ENCODE data around the gene SPOP.

The SPOP gene

GRCh38 chr17:49633762-49634484 is 44.0 kb downstream of the SPOP start:
- TF ChIP-seq POLR2AphosphoS5 (IDR thresholded peaks at IDR 0.05; ENCODE audit: low read depth, low read length): no peak

- TF ChIP-seq REST (IDR thresholded peaks at IDR 0.05; ENCODE audit: insufficient read depth in 1 of 2, low read depth in 2 of 2, low read length in 2 of 2) (no peak), TAF1 (IDR thresholded peaks at IDR 0.05; ENCODE audit: borderline replicate concordance, insufficient read depth, low read length) (no peak), POLR2AphosphoS5 (IDR thresholded peaks at IDR 0.05; ENCODE audit: low read depth, low read length) (no peak), FOXP2 (optimal IDR thresholded peaks at IDR 0.05; ENCODE audit: borderline replicate concordance, extremely low read depth, extremely low read length, insufficient read depth) (no peak), SIN3A (IDR thresholded peaks at IDR 0.05; ENCODE audit: borderline replicate concordance, insufficient read depth, low read length) (no peak)
These were observed 44.6 kb downstream of the SPOP start for GRCh38 chr17:49633250-49633649.

- TF ChIP-seq FOXP2 (optimal IDR thresholded peaks at IDR 0.05; ENCODE audit: borderline replicate concordance, extremely low read depth, extremely low read length, insufficient read depth) (no peak), TAF1 (IDR thresholded peaks at IDR 0.05; ENCODE audit: borderline replicate concordance, insufficient read depth, low read length) (no peak), SIN3A (IDR thresholded peaks at IDR 0.05; ENCODE audit: borderline replicate concordance, insufficient read depth, low read length) (no peak), REST (IDR thresholded peaks at IDR 0.05; ENCODE audit: insufficient read depth in 1 of 2, low read depth in 2 of 2, low read length in 2 of 2) (no peak), POLR2AphosphoS5 (IDR thresholded peaks at IDR 0.05; ENCODE audit: low read depth, low read length) (no peak)
These were observed 45.7 kb downstream of the SPOP start for GRCh38 chr17:49632201-49632600.

GRCh38 chr17:49631496-49631895 is 46.4 kb downstream of the SPOP start:
- TF ChIP-seq FOXP2 (optimal IDR thresholded peaks at IDR 0.05; ENCODE audit: borderline replicate concordance, extremely low read depth, extremely low read length, insufficient read depth): no peak
- no peak for TF ChIP-seq SIN3A (IDR thresholded peaks at IDR 0.05; ENCODE audit: borderline replicate concordance, insufficient read depth, low read length)
- no peak for TF ChIP-seq TAF1 (IDR thresholded peaks at IDR 0.05; ENCODE audit: borderline replicate concordance, insufficient read depth, low read length)
- no peak for TF ChIP-seq REST (IDR thresholded peaks at IDR 0.05; ENCODE audit: insufficient read depth in 1 of 2, low read depth in 2 of 2, low read length in 2 of 2)
- TF ChIP-seq POLR2AphosphoS5 (IDR thresholded peaks at IDR 0.05; ENCODE audit: low read depth, low read length): no peak

- no peak for TF ChIP-seq SIN3A (IDR thresholded peaks at IDR 0.05; ENCODE audit: borderline replicate concordance, insufficient read depth, low read length)
- TF ChIP-seq TAF1 (IDR thresholded peaks at IDR 0.05; ENCODE audit: borderline replicate concordance, insufficient read depth, low read length): no peak
- no peak for TF ChIP-seq POLR2AphosphoS5 (IDR thresholded peaks at IDR 0.05; ENCODE audit: low read depth, low read length)
- TF ChIP-seq FOXP2 (optimal IDR thresholded peaks at IDR 0.05; ENCODE audit: borderline replicate concordance, extremely low read depth, extremely low read length, insufficient read depth): no peak
- no peak for TF ChIP-seq REST (IDR thresholded peaks at IDR 0.05; ENCODE audit: insufficient read depth in 1 of 2, low read depth in 2 of 2, low read length in 2 of 2)
These were observed 47.6 kb downstream of the SPOP start for GRCh38 chr17:49630113-49630900.
